ENCODE measurements around the gene PTHLH.

DNA sequence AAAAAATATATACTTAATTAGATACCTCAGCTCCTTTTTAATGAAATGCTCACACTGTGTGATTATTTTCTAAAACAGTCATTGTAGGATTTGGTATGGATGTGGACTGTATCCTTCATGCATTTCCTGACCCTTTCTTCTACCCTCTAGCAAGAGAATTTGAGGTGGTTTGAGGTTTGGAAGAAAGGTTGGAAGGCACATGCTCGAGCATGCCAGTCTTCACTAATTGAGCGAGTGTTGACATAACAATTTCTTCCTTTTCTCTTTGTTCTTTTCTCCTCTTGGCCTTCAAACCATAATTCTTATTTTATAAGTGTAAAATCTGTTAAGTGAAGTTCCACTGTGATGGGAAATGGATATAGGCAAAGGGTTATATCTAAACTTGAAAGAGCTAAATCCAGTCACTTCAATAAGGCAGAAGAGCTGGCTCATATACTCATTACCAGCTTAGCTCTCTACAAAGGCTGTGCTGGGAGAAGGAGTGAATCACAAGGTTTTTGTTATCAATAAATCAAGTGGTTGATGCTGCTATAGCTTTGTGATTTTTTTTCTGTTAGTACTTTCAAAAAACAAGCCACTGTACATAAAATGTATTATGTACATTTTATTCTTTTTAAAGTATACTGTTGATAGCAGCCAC is 16.2 kb upstream of the PTHLH start:
- no peak for TF ChIP-seq ETV6 (CRISPR knock-in tag; IDR thresholded peaks at IDR 0.05)
- no peak for TF ChIP-seq USF2 (CRISPR knock-in tag; IDR thresholded peaks at IDR 0.05)
- no peak for TF ChIP-seq CTCF (IDR thresholded peaks at IDR 0.05)
- TF ChIP-seq, protein P1, sequence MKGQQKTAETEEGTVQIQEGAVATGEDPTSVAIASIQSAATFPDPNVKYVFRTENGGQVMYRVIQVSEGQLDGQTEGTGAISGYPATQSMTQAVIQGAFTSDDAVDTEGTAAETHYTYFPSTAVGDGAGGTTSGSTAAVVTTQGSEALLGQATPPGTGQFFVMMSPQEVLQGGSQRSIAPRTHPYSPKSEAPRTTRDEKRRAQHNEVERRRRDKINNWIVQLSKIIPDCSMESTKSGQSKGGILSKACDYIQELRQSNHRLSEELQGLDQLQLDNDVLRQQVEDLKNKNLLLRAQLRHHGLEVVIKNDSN (CRISPR knock-in tag; IDR thresholded peaks at IDR 0.05): no peak
- TF ChIP-seq, protein P2, sequence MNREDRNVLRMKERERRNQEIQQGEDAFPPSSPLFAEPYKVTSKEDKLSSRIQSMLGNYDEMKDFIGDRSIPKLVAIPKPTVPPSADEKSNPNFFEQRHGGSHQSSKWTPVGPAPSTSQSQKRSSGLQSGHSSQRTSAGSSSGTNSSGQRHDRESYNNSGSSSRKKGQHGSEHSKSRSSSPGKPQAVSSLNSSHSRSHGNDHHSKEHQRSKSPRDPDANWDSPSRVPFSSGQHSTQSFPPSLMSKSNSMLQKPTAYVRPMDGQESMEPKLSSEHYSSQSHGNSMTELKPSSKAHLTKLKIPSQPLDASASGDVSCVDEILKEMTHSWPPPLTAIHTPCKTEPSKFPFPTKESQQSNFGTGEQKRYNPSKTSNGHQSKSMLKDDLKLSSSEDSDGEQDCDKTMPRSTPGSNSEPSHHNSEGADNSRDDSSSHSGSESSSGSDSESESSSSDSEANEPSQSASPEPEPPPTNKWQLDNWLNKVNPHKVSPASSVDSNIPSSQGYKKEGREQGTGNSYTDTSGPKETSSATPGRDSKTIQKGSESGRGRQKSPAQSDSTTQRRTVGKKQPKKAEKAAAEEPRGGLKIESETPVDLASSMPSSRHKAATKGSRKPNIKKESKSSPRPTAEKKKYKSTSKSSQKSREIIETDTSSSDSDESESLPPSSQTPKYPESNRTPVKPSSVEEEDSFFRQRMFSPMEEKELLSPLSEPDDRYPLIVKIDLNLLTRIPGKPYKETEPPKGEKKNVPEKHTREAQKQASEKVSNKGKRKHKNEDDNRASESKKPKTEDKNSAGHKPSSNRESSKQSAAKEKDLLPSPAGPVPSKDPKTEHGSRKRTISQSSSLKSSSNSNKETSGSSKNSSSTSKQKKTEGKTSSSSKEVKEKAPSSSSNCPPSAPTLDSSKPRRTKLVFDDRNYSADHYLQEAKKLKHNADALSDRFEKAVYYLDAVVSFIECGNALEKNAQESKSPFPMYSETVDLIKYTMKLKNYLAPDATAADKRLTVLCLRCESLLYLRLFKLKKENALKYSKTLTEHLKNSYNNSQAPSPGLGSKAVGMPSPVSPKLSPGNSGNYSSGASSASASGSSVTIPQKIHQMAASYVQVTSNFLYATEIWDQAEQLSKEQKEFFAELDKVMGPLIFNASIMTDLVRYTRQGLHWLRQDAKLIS (CRISPR knock-in tag; IDR thresholded peaks at IDR 0.05; ENCODE audit: borderline replicate concordance): no peak
- TF ChIP-seq, protein P3, sequence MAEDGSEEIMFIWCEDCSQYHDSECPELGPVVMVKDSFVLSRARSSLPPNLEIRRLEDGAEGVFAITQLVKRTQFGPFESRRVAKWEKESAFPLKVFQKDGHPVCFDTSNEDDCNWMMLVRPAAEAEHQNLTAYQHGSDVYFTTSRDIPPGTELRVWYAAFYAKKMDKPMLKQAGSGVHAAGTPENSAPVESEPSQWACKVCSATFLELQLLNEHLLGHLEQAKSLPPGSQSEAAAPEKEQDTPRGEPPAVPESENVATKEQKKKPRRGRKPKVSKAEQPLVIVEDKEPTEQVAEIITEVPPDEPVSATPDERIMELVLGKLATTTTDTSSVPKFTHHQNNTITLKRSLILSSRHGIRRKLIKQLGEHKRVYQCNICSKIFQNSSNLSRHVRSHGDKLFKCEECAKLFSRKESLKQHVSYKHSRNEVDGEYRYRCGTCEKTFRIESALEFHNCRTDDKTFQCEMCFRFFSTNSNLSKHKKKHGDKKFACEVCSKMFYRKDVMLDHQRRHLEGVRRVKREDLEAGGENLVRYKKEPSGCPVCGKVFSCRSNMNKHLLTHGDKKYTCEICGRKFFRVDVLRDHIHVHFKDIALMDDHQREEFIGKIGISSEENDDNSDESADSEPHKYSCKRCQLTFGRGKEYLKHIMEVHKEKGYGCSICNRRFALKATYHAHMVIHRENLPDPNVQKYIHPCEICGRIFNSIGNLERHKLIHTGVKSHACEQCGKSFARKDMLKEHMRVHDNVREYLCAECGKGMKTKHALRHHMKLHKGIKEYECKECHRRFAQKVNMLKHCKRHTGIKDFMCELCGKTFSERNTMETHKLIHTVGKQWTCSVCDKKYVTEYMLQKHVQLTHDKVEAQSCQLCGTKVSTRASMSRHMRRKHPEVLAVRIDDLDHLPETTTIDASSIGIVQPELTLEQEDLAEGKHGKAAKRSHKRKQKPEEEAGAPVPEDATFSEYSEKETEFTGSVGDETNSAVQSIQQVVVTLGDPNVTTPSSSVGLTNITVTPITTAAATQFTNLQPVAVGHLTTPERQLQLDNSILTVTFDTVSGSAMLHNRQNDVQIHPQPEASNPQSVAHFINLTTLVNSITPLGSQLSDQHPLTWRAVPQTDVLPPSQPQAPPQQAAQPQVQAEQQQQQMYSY (CRISPR knock-in tag; IDR thresholded peaks at IDR 0.05): no peak
- TF ChIP-seq ELF4 (CRISPR knock-in tag; IDR thresholded peaks at IDR 0.05; ENCODE audit: low read depth): no peak
- TF ChIP-seq, protein P4, sequence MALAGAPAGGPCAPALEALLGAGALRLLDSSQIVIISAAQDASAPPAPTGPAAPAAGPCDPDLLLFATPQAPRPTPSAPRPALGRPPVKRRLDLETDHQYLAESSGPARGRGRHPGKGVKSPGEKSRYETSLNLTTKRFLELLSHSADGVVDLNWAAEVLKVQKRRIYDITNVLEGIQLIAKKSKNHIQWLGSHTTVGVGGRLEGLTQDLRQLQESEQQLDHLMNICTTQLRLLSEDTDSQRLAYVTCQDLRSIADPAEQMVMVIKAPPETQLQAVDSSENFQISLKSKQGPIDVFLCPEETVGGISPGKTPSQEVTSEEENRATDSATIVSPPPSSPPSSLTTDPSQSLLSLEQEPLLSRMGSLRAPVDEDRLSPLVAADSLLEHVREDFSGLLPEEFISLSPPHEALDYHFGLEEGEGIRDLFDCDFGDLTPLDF (CRISPR knock-in tag; IDR thresholded peaks at IDR 0.05): no peak
- TF ChIP-seq PREB (CRISPR knock-in tag; IDR thresholded peaks at IDR 0.05; ENCODE audit: borderline replicate concordance): no peak
